Mesangial cell (primary cell): ENCODE measurements around the gene TRPV6. TPM values are rescaled to one million over a fixed set of nuclear protein-coding genes. Genes with fewer than 3 reads are reported as not detected.

Experiments
- total RNA-seq: library from RNA; depleted of rRNA; stranded (reverse); fragments of >200 nt; gene quantifications from 2 replicates; pipeline ENCODE4 v1.2.3, GENCODE V29; 2015

Gene TRPV6
- total RNA-seq = not detected in 2 replicates

DNA sequence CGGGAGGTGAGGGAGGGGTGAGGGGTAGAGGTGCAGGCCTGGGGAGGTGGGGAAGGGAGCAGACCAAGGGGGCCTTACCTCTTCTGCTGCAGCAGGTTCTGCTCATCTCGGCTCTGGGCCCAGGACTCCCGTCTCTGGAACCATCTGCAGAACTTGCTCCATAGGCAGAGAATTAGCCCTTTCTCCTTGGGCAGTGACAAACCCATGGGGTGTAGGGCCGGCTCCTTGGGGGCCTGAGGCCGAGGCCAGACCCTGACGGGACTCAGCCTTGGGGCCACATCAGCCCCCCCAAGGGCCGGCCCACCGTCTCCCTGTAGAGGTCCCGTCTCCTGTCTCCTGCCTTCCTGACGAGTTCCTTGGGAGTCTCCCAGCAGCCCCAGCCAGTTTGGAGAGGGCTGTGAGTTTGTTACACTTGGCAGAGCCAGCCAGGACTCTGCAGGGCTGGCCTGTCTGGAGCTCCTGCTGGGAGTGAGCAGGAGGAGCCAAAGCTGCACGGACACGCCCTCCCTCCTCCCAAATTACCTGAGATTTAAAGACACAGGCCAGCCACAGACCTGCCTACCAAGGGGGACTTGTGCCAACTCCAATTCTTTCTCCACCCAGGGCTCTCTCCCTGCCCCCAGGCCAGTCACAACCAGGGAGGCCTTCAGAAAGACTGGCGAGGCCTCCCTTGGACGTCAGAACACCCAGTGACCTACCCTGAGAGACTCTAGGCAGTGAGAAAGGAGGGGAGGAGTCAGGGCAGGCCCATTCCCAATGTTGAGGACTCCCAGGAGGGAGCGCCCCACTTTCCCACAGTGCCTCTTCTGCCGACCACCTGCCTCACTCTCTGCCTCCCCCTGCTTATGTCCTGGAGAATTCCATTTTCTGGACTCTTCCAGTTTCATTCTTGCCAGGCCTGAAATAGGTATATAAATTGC, at the start of gene TRPV6:
Gene TRPV6, minus strand, starts transcription at position 435 of the 920 bp plus-strand sequence.

DNA sequence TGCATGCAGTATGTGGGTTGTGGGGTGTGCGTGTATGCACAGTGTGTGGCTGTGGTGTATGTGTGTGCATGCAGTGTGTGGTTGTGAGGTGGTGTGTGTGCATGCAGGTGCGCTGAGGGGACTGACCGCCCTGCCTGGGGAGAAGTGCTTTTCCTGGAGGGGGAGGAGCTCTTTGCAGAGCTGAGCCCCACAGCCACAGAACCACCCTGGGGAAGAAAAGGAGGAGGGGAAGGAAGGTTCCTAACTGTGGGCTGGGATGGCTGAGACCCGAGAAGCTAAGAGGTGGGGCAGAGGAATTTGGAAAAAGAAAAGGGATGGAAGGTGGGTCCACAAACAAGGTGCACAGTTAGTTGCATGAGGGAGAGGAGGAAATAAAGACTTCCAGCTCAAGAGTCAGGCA, 48.1 kb upstream of the TRPV6 start, which contains the start of gene TRPV5:
Gene TRPV5, minus strand, starts transcription at position 123 of the 400 bp plus-strand sequence. CDS start 287 bp downstream, outside the sequence.

DNA sequence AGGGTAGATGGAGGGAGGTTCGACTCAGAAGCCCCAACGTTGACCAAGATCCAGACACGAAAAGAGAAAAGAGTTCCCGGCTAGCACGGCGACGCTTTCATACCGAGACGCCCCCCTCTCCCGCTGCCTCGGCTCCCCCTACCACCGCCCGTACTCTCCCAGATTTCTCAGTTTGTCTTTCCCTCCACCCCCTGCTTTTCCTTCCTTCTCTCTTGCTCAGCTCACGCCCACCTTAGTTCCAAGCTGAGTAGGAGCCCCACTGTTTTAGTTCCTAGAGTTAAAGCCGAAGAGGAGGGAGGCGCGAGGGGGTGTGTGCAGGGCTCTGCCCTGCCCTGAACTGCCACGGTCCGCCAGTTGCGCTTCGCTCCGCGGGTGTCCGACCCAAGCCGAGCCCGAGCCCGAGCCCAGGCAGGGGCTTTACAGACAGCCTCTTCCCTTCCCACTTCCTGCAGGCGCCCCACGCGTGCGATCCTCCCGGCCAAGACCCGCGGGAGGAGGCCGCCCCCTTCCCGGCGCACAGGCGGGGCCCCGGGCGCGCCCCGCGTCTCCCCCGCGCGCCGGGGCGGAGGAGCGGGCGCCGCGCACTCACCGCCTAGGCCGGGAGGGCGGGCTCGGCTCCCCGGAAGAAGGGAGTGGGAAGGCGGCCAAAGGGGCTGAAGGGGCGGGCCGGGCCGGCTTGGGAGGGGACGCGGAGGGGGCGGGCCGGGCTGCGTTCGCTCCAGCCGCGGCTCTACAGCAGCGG, 31.0 kb downstream of the TRPV6 start, which contains the start of gene EPHB6:
Gene EPHB6, plus strand, starts transcription at position 705 of the 742 bp plus-strand sequence. CDS start 8,152 bp downstream, outside the sequence.

Other genes with a start within 250 kb of the TRPV6 start
- not detected in 2 replicates for gene PRSS1, start 136.3 kb downstream of the TRPV6 start, total RNA-seq
- not detected in 2 replicates for gene PRSS2, start 114.8 kb downstream of the TRPV6 start, total RNA-seq
- gene EPHB6, start 30.7 kb downstream of the TRPV6 start, total RNA-seq = 4.2 and 5.5 TPM in 2 replicates
- not detected in 2 replicates for gene TRPV5, start 48.0 kb upstream of the TRPV6 start, total RNA-seq
- gene LLCFC1, start 53.7 kb upstream of the TRPV6 start, total RNA-seq = not detected in 2 replicates
- 0.13 TPM in 1 of 2 replicates, not detected in the other for gene KEL, start 76.6 kb upstream of the TRPV6 start, total RNA-seq
- not detected in 2 replicates for gene OR9A2, start 141.4 kb upstream of the TRPV6 start, total RNA-seq
- not detected in 2 replicates for gene OR6V1, start 166.6 kb upstream of the TRPV6 start, total RNA-seq
- gene PIP, start 246.3 kb upstream of the TRPV6 start, total RNA-seq = not detected in 2 replicates